GM12878 (cell line): ENCODE data around the gene RAB7B.

Experiments used
- SP1 ChIP-seq: IDR thresholded peaks from one replicate; pipeline ENCODE4 v1.6.1; 2011; ENCODE audit warnings: low read depth, low read length
- SPI1 ChIP-seq: IDR thresholded peaks from 2 replicates; pipeline ENCODE4 v1.6.1; 2011; ENCODE audit warnings: low read depth, mild to moderate bottlenecking, low read length, moderate library complexity, borderline replicate concordance; ENCODE audit not compliant: insufficient read depth
- TAF1 ChIP-seq: IDR thresholded peaks from 2 replicates; pipeline ENCODE4 v1.6.1; 2011; ENCODE audit warnings: mild to moderate bottlenecking, low read depth, low read length, borderline replicate concordance
- TF ChIP-seq, protein P1 (sequence below), 3 experiments: IDR thresholded peaks in 2 of 3; conservative IDR thresholded peaks in 1 of 3; 2 replicates each; pipeline ENCODE4 v1.5.1; 2011; ENCODE audit warnings: low read depth in 3 of 3, low read length in 3 of 3, mild to moderate bottlenecking in 3 of 3, control low read depth in 2 of 3, moderate library complexity in 2 of 3, inconsistent platforms in 1 of 3, mixed read lengths in 1 of 3; ENCODE audit not compliant: control insufficient read depth in 2 of 3, insufficient read depth in 1 of 3; ENCODE audit errors: extremely low read depth in 1 of 3
- TF ChIP-seq, protein P2 (sequence below): IDR thresholded peaks from 2 replicates; pipeline ENCODE4 v1.6.1; 2011; ENCODE audit warnings: low read depth, low read length, improper control_type of control experiment, borderline replicate concordance
- TF ChIP-seq, protein P3 (sequence below): IDR thresholded peaks from 2 replicates; pipeline ENCODE4 v1.6.1; 2012; ENCODE audit warnings: low read length, inconsistent platforms

DNA sequence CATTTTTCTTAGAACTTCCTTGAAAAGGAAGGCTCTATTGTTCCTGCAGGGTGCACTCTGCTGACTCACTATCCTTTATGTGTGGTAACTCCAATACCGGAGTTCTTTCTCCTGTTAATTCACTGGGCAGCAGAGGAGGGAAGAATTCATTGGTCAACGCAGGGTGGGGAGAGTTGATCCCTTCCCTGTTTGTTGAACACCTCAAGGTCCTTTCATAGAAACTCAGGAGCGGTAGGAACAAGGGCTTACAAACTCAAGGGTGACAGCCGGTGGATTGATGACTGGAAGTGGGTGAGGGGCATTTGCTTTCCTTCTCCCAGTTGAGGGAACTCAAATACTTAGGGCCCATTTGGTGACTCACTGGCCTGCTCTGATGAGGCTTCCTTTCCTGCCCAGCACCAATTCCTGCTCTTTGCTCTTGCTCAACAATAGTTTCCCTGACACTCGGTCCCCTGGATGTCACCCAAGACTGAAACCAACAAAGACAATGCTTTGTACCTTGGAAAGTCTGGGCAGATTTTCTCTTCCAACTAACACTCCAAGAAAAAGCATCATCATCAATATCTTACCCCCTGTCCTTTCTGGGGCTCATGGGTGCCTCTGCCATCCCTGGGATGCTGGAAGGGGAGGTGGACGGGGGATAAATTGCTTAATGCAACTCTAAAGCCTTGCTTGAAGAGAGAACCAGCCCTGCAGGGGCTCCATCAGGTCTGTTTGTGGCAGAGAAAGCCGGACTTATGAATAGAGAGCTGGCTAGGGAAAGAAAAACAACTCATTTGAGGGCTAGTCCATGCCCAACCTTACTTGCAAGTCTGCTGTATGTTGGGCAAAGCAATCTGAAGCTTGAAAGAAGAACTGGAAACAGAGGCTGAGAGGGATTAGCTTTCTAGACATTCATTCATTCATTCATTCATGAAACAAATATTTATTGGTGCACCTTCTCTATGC, 69.2 kb downstream of the RAB7B start:
- TF ChIP-seq SPI1 (no peak), TAF1 (no peak), SP1 (no peak)
- TF ChIP-seq, protein P1, sequence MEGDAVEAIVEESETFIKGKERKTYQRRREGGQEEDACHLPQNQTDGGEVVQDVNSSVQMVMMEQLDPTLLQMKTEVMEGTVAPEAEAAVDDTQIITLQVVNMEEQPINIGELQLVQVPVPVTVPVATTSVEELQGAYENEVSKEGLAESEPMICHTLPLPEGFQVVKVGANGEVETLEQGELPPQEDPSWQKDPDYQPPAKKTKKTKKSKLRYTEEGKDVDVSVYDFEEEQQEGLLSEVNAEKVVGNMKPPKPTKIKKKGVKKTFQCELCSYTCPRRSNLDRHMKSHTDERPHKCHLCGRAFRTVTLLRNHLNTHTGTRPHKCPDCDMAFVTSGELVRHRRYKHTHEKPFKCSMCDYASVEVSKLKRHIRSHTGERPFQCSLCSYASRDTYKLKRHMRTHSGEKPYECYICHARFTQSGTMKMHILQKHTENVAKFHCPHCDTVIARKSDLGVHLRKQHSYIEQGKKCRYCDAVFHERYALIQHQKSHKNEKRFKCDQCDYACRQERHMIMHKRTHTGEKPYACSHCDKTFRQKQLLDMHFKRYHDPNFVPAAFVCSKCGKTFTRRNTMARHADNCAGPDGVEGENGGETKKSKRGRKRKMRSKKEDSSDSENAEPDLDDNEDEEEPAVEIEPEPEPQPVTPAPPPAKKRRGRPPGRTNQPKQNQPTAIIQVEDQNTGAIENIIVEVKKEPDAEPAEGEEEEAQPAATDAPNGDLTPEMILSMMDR (IDR thresholded peaks at IDR 0.05 in 2 of 3, conservative IDR thresholded peaks at IDR 0.05 in 1 of 3; ENCODE audit: control insufficient read depth in 2 of 3, extremely low read depth in 1 of 3, insufficient read depth in 1 of 3, low read depth in 3 of 3, low read length in 3 of 3): no peak
- TF ChIP-seq, protein P2, sequence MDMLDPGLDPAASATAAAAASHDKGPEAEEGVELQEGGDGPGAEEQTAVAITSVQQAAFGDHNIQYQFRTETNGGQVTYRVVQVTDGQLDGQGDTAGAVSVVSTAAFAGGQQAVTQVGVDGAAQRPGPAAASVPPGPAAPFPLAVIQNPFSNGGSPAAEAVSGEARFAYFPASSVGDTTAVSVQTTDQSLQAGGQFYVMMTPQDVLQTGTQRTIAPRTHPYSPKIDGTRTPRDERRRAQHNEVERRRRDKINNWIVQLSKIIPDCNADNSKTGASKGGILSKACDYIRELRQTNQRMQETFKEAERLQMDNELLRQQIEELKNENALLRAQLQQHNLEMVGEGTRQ: no peak
- TF ChIP-seq, protein P3, sequence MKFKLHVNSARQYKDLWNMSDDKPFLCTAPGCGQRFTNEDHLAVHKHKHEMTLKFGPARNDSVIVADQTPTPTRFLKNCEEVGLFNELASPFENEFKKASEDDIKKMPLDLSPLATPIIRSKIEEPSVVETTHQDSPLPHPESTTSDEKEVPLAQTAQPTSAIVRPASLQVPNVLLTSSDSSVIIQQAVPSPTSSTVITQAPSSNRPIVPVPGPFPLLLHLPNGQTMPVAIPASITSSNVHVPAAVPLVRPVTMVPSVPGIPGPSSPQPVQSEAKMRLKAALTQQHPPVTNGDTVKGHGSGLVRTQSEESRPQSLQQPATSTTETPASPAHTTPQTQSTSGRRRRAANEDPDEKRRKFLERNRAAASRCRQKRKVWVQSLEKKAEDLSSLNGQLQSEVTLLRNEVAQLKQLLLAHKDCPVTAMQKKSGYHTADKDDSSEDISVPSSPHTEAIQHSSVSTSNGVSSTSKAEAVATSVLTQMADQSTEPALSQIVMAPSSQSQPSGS: no peak
